Measurements from ENCODE around the gene JMJD8. TPM values are rescaled to one million over a fixed set of nuclear protein-coding genes. Genes with fewer than 3 reads are reported as not detected.

The JMJD8 gene
- total RNA-seq, 1 donor: 48.5 TPM

- H3K79me2 ChIP-seq (ENCODE audit: insufficient read depth, low read length): peaks cover 34% of the 10 kb centered on the region
- H3K9me3 ChIP-seq (ENCODE audit: low read depth, low read length): no peaks in the 10 kb centered on the region
- H3K27ac ChIP-seq (ENCODE audit: low read depth, low read length): peak within 1 kb of the TSS; percentile 66
- no peak for TF ChIP-seq CTCF (IDR thresholded peaks at IDR 0.05; ENCODE audit: extremely low read depth, low read depth, low read length)
- no peaks in the 10 kb centered on the region for H3K27me3 ChIP-seq (ENCODE audit: insufficient read depth, low read length)
- H3K36me3 ChIP-seq (ENCODE audit: insufficient read depth, low read length): peaks cover 20% of the 10 kb centered on the region
- DNase-seq (ENCODE audit: insufficient read length, low spot score, missing footprints): peak; percentile 99
- H3K4me3 ChIP-seq (ENCODE audit: insufficient read depth, low read length): peak within 1 kb of the TSS; percentile 84
- peaks cover 26% of the 10 kb centered on the region for H3K4me1 ChIP-seq (ENCODE audit: insufficient read depth, low read length)
- peak within 1 kb of the TSS; percentile 83 for H2AFZ ChIP-seq (ENCODE audit: low read length)
- H4K20me1 ChIP-seq (ENCODE audit: insufficient read depth, low read length): peaks cover 36% of the 10 kb centered on the region
- peak within 1 kb of the TSS; percentile 93 for H3K4me2 ChIP-seq (ENCODE audit: insufficient read depth, low read length)
Measured at GRCh38 chr16:679814-680624, 4.1 kb downstream of the JMJD8 start, which contains the start of gene STUB1. STUB1 (plus strand) TSS chr16:680410; CDS start chr16:680526, 116 bp downstream.

- H3K27ac ChIP-seq (ENCODE audit: low read depth, low read length): no peak overlapping the region
- peaks cover 33% of the 10 kb centered on the region for H3K79me2 ChIP-seq (ENCODE audit: insufficient read depth, low read length)
- peak overlapping the region; percentile 71 for H3K4me3 ChIP-seq (ENCODE audit: insufficient read depth, low read length)
- peaks cover 43% of the 10 kb centered on the region for H4K20me1 ChIP-seq (ENCODE audit: insufficient read depth, low read length)
- no peaks in the 10 kb centered on the region for H3K27me3 ChIP-seq (ENCODE audit: insufficient read depth, low read length)
- H2AFZ ChIP-seq (ENCODE audit: low read length): peak overlapping the region; percentile 83
- no peaks in the 10 kb centered on the region for H3K9me3 ChIP-seq (ENCODE audit: low read depth, low read length)
- H3K4me1 ChIP-seq (ENCODE audit: insufficient read depth, low read length): peaks cover 24% of the 10 kb centered on the region
- DNase-seq (ENCODE audit: insufficient read length, low spot score, missing footprints): peak; percentile 92
- TF ChIP-seq CTCF (IDR thresholded peaks at IDR 0.05; ENCODE audit: extremely low read depth, low read depth, low read length): no peak
- H3K36me3 ChIP-seq (ENCODE audit: insufficient read depth, low read length): peaks cover 23% of the 10 kb centered on the region
- peak overlapping the region; percentile 91 for H3K4me2 ChIP-seq (ENCODE audit: insufficient read depth, low read length)
Measured at GRCh38 chr16:678858-679813, 5.0 kb downstream of the JMJD8 start.

GRCh38 chr16:678209-678857 is 5.8 kb downstream of the JMJD8 start:
- TF ChIP-seq CTCF (IDR thresholded peaks at IDR 0.05; ENCODE audit: extremely low read depth, low read depth, low read length): no peak
- no peaks in the 10 kb centered on the region for H3K9me3 ChIP-seq (ENCODE audit: low read depth, low read length)
- no peak overlapping the region for H3K4me3 ChIP-seq (ENCODE audit: insufficient read depth, low read length)

More at GRCh38 chr16:678209-678857, 5.8 kb downstream of the JMJD8 start:
- H4K20me1 ChIP-seq (ENCODE audit: insufficient read depth, low read length): peaks cover 49% of the 10 kb centered on the region
- no peak overlapping the region for H2AFZ ChIP-seq (ENCODE audit: low read length)
- peaks cover 20% of the 10 kb centered on the region for H3K4me1 ChIP-seq (ENCODE audit: insufficient read depth, low read length)
- H3K36me3 ChIP-seq (ENCODE audit: insufficient read depth, low read length): peaks cover 27% of the 10 kb centered on the region
- no peak for DNase-seq (ENCODE audit: insufficient read length, low spot score, missing footprints)
- H3K4me2 ChIP-seq (ENCODE audit: insufficient read depth, low read length): no peak overlapping the region
- H3K79me2 ChIP-seq (ENCODE audit: insufficient read depth, low read length): peaks cover 26% of the 10 kb centered on the region
- H3K27ac ChIP-seq (ENCODE audit: low read depth, low read length): no peak overlapping the region
- H3K27me3 ChIP-seq (ENCODE audit: insufficient read depth, low read length): no peaks in the 10 kb centered on the region
